ENCODE data around the gene VAPB. TPM values are rescaled to one million over a fixed set of nuclear protein-coding genes. Genes with fewer than 3 reads are reported as not detected.

VAPB gene
- total and polyA plus RNA-seq, 10 of the 15 experiments (the other 5 are each of a cell fraction or from before 2014, with no cell fraction given): 3.2 to 28.6 (median 20.5) TPM

GRCh38 chr20:58398254-58398653 lies 9.2 kb downstream of the VAPB start:
- no TSS peak for BruUV-seq (replicated peaks)
- Histone ChIP-seq H3K36me3 (ENCODE audit: control insufficient read depth in 2 of 2, insufficient read depth in 2 of 2, low read length in 1 of 2) (no peaks in the 10 kb centered on the region; a peak in 1 of 4 replicates), H3K4me3 (no peak overlapping the region), H3K9ac (ENCODE audit: control insufficient read depth, insufficient read depth, low read length) (no peak overlapping the region), H3K4me2 (ENCODE audit: control insufficient read depth, insufficient read depth) (no peak overlapping the region), H3K27me3 (replicated peaks in 1 of 2; ENCODE audit: control insufficient read depth in 2 of 2, insufficient read depth in 2 of 2, low read length in 1 of 2) (no peaks in the 10 kb centered on the region), H2AFZ (ENCODE audit: control insufficient read depth, low read depth, low read length) (no peak overlapping the region), H4K20me1 (ENCODE audit: control insufficient read depth, insufficient read depth) (peaks cover 15% of the 10 kb centered on the region), H3K27ac (ENCODE audit: control insufficient read depth, insufficient read depth) (no peak overlapping the region), H3K4me1 (ENCODE audit: control insufficient read depth, insufficient read depth, low read length) (peaks cover 33% of the 10 kb centered on the region), H3K79me2 (ENCODE audit: control insufficient read depth, insufficient read depth, low read length) (peaks cover 94% of the 10 kb centered on the region), H3K9me3 (replicated peaks; ENCODE audit: control insufficient read depth, insufficient read depth, low read length) (no peaks in the 10 kb centered on the region)
- FAIRE-seq: no peak
- TF ChIP-seq TBL1XR1 (IDR thresholded peaks at IDR 0.05; ENCODE audit: low read depth, low read length): no peak
- ATAC-seq: no peak
- intact Hi-C loops (cut with micrococcal nuclease; ENCODE audit: unreplicated experiment) (no loop called here), in situ Hi-C loops (cut with MboI) (loop anchor here (10.0 kb wide), 3 partner anchors 257 to 1003 kb away; partner anchors contain the start of genes RBM38 and STX16)
- 62% methylated on average over 5 of the region's 5 CpGs for WGBS (ENCODE audit: insufficient coverage, insufficient replicate concordance, low lambda C conversion rate, missing lambda C conversion rate)
- RAD21 ChIA-PET (ENCODE audit: unreplicated experiment): no interaction called here
- SMC1A ChIA-PET (ENCODE audit: uncharacterized antibody, unreplicated experiment): interaction anchor here (0.5 to 1.3 kb wide), 4 partner anchors 9 to 86 kb away, joined by 3 to 4 read pairs (median 4); no protein-coding TSS in a partner anchor
- DNase-seq (ENCODE audit: low read depth, low spot score): no peak
- POLR2A ChIA-PET: interaction anchor here (1.3 kb wide), 1 partner anchor 9 kb away, joined by 4 read pairs; the partner anchor contains the start of gene VAPB
- CTCF ChIA-PET: interaction anchor here (0.6 to 1.1 kb wide), 3 partner anchors 11 to 103 kb away, joined by 3 to 5 read pairs (median 3); no protein-coding TSS in a partner anchor

- ATAC-seq: no peak
- WGBS (ENCODE audit: insufficient coverage, insufficient replicate concordance, low lambda C conversion rate, missing lambda C conversion rate): 94% methylated on average over 6 of the region's 6 CpGs
- ChIA-PET CTCF (interaction anchor here (0.7 to 1.0 kb wide), 4 partner anchors 10 to 48 kb away, joined by 3 to 5 read pairs (median 3); no protein-coding TSS in a partner anchor), SMC1A (ENCODE audit: uncharacterized antibody, unreplicated experiment) (interaction anchor here (0.8 to 1.6 kb wide), 3 partner anchors 11 to 39 kb away, joined by 5 to 6 read pairs (median 6); partner anchors contain the start of gene VAPB), POLR2A (interaction anchor here (1.2 kb wide), 1 partner anchor 12 kb away, joined by 3 read pairs; no protein-coding TSS in a partner anchor), RAD21 (ENCODE audit: unreplicated experiment) (interaction anchor here (1.3 kb wide), 1 partner anchor 11 kb away, joined by 3 read pairs; the partner anchor contains the start of gene VAPB)
- in situ Hi-C loops (cut with MboI): loop anchor here (10.0 kb wide), 3 partner anchors 255 to 1005 kb away; partner anchors contain the start of genes RBM38 and STX16
- no peak overlapping the region for H3K27ac ChIP-seq (ENCODE audit: control insufficient read depth, insufficient read depth)
- H3K9me3 ChIP-seq (replicated peaks; ENCODE audit: control insufficient read depth, insufficient read depth, low read length): no peaks in the 10 kb centered on the region
- H3K4me2 ChIP-seq (ENCODE audit: control insufficient read depth, insufficient read depth): peak overlapping the region; percentile 45
- no peaks in the 10 kb centered on the region; a peak in 2 of 4 replicates for H3K36me3 ChIP-seq (ENCODE audit: control insufficient read depth in 2 of 2, insufficient read depth in 2 of 2, low read length in 1 of 2)
- no TSS peak for BruUV-seq (replicated peaks)
- peaks cover 47% of the 10 kb centered on the region for H3K4me1 ChIP-seq (ENCODE audit: control insufficient read depth, insufficient read depth, low read length)
- no peak for TF ChIP-seq POU2F2 (IDR thresholded peaks at IDR 0.05; ENCODE audit: borderline replicate concordance, low read depth, low read length)
- no peak for TF ChIP-seq MTA3 (IDR thresholded peaks at IDR 0.05; ENCODE audit: borderline replicate concordance, low read length)
- FAIRE-seq: no peak
- no peaks in the 10 kb centered on the region for H3K27me3 ChIP-seq (replicated peaks in 1 of 2; ENCODE audit: control insufficient read depth in 2 of 2, insufficient read depth in 2 of 2, low read length in 1 of 2)
- DNase-seq (ENCODE audit: low read depth, low spot score): no peak
- peaks cover 96% of the 10 kb centered on the region for H3K79me2 ChIP-seq (ENCODE audit: control insufficient read depth, insufficient read depth, low read length)
- H3K9ac ChIP-seq (ENCODE audit: control insufficient read depth, insufficient read depth, low read length): no peak overlapping the region
- intact Hi-C loops (cut with micrococcal nuclease; ENCODE audit: unreplicated experiment): loop anchor here (5.0 kb wide), 1 partner anchor 57 kb away; no protein-coding TSS in a partner anchor
- H2AFZ ChIP-seq (ENCODE audit: control insufficient read depth, low read depth, low read length): no peak overlapping the region
- peaks cover 15% of the 10 kb centered on the region for H4K20me1 ChIP-seq (ENCODE audit: control insufficient read depth, insufficient read depth)
- H3K4me3 ChIP-seq: no peak overlapping the region; the same call in 1 of the 2 replicates
Measured at GRCh38 chr20:58399926-58400325, 10.9 kb downstream of the VAPB start.
